ENCODE results near the gene THUMPD2. TPM values are rescaled to one million over a fixed set of nuclear protein-coding genes. Genes with fewer than 3 reads are reported as not detected.

Gene THUMPD2
- total and polyA plus RNA-seq, 9 donors: 10.5 to 22.0 (median 16.3) TPM

GRCh38 chr2:39772812-39773152 lies 6.3 kb downstream of the THUMPD2 start:
- no peak for DNase-seq
- Histone ChIP-seq H3K4me3 (no peak overlapping the region), H3K4me1 (ENCODE audit: insufficient read depth) (peaks cover 10% of the 10 kb centered on the region), H3K27ac (no peak overlapping the region), H3K9me3 (no peaks in the 10 kb centered on the region), H3K27me3 (no peaks in the 10 kb centered on the region), H3K36me3 (no peaks in the 10 kb centered on the region)
- no peak for TF ChIP-seq POLR2A (IDR thresholded peaks at IDR 0.05)
- no peak for TF ChIP-seq EP300 (IDR thresholded peaks at IDR 0.05)
- no peak for TF ChIP-seq CTCF (IDR thresholded peaks at IDR 0.05)
- 84 to 87% (median 86%) methylated on average over 1 of the region's 1 CpG for WGBS, 3 donors
- intact Hi-C loops (cut with DNase I): no loop called here

GRCh38 chr2:39772086-39772811 lies 6.8 kb downstream of the THUMPD2 start:
- intact Hi-C loops (cut with DNase I): no loop called here
- no peaks in the 10 kb centered on the region for H3K36me3 ChIP-seq
- TF ChIP-seq EP300 (IDR thresholded peaks at IDR 0.05) (no peak), POLR2A (IDR thresholded peaks at IDR 0.05) (no peak), CTCF (IDR thresholded peaks at IDR 0.05) (no peak)
- no peak overlapping the region for H3K4me3 ChIP-seq
- H3K4me1 ChIP-seq (ENCODE audit: insufficient read depth): peaks cover 10% of the 10 kb centered on the region
- 93 to 96% (median 95%) methylated on average over 3 of the region's 3 CpGs for WGBS, 3 donors
- DNase-seq: no peak
- H3K27me3 ChIP-seq: no peaks in the 10 kb centered on the region
- H3K9me3 ChIP-seq: no peaks in the 10 kb centered on the region
- no peak overlapping the region for H3K27ac ChIP-seq

- H3K27me3 ChIP-seq: no peaks in the 10 kb centered on the region
- no peaks in the 10 kb centered on the region for H3K9me3 ChIP-seq
- H3K27ac ChIP-seq: no peak overlapping the region
- no peaks in the 10 kb centered on the region for H3K36me3 ChIP-seq
- TF ChIP-seq POLR2A (IDR thresholded peaks at IDR 0.05) (no peak), CTCF (IDR thresholded peaks at IDR 0.05) (no peak), EP300 (IDR thresholded peaks at IDR 0.05) (no peak)
- 90 to 94% (median 93%) methylated on average over 2 of the region's 2 CpGs for WGBS, 3 donors
- H3K4me3 ChIP-seq: no peak overlapping the region
- no peak for DNase-seq
- H3K4me1 ChIP-seq (ENCODE audit: insufficient read depth): no peaks in the 10 kb centered on the region
- intact Hi-C loops (cut with DNase I): no loop called here
Observed at GRCh38 chr2:39762448-39762847, 16.6 kb downstream of the THUMPD2 start.

- intact Hi-C loops (cut with DNase I): no loop called here
Observed at GRCh38 chr2:39757156-39757555, 21.9 kb downstream of the THUMPD2 start.

More at GRCh38 chr2:39757156-39757555, 21.9 kb downstream of the THUMPD2 start:
- Histone ChIP-seq H3K36me3 (no peaks in the 10 kb centered on the region), H3K27ac (no peak overlapping the region), H3K9me3 (no peaks in the 10 kb centered on the region), H3K4me1 (ENCODE audit: insufficient read depth) (no peaks in the 10 kb centered on the region), H3K27me3 (no peaks in the 10 kb centered on the region), H3K4me3 (no peak overlapping the region)
- no peak for DNase-seq
- TF ChIP-seq POLR2A (IDR thresholded peaks at IDR 0.05) (no peak), CTCF (IDR thresholded peaks at IDR 0.05) (no peak), EP300 (IDR thresholded peaks at IDR 0.05) (no peak)
- 91 to 95% (median 93%) methylated on average over 4 of the region's 4 CpGs for WGBS, 3 donors

All from ovary (tissue), 9 donors.